ENCODE data around the gene ZFHX3. TPM values are rescaled to one million over a fixed set of nuclear protein-coding genes. Genes with fewer than 3 reads are reported as not detected.

Gene ZFHX3
- total and polyA plus RNA-seq, 2 of the 8 experiments (the other 6 are each of a cell fraction or from before 2014, with no cell fraction given) = 0.08 to 0.99 TPM

DNA sequence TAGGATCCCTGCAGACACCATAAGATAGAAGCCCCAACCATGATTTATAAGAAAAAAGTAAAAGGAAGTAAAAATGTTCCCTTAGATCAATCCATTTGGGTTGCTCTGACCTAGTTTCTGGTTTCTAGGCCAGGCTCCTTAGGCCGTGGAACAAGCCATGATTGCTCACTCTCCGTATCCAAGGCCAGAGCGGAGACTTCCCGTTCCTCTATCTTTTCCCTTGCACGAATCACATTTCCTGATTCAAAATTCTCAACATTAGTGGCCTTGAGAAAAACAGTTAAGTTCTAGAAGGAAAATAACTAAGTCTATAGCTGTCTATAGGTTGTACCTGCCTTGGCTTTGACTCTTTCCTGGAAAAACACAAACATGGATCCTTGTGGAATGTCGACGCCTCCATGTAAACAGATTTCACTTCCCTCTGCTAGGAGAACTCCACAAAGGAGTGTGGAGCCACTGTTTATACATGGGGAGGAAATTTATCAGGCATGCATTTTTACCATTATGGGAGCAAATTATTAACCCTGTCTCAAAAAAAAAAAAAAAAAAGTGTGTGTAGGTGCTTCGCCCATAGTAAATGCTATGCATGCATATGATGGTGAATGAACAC is 149.6 kb downstream of the ZFHX3 start (continued):
- TF ChIP-seq HDAC6 (IDR thresholded peaks at IDR 0.05; ENCODE audit: low read depth, low read length) (no peak), KDM4A (IDR thresholded peaks at IDR 0.05; ENCODE audit: low read depth, low read length, severe bottlenecking) (no peak), CTBP2 (IDR thresholded peaks at IDR 0.05; ENCODE audit: borderline replicate concordance, insufficient read depth, insufficient read length, low read length) (no peak), TAF1 (IDR thresholded peaks at IDR 0.05; ENCODE audit: low read depth, low read length) (no peak), TAF7 (optimal IDR thresholded peaks at IDR 0.05; ENCODE audit: borderline replicate concordance, low read depth, low read length) (no peak), SP4 (IDR thresholded peaks at IDR 0.05; ENCODE audit: low read length) (no peak), POLR2A (IDR thresholded peaks at IDR 0.05; ENCODE audit: control extremely low read depth in 1 of 2, low read depth in 2 of 2, low read length in 2 of 2) (no peak)
- TF ChIP-seq, protein P1, sequence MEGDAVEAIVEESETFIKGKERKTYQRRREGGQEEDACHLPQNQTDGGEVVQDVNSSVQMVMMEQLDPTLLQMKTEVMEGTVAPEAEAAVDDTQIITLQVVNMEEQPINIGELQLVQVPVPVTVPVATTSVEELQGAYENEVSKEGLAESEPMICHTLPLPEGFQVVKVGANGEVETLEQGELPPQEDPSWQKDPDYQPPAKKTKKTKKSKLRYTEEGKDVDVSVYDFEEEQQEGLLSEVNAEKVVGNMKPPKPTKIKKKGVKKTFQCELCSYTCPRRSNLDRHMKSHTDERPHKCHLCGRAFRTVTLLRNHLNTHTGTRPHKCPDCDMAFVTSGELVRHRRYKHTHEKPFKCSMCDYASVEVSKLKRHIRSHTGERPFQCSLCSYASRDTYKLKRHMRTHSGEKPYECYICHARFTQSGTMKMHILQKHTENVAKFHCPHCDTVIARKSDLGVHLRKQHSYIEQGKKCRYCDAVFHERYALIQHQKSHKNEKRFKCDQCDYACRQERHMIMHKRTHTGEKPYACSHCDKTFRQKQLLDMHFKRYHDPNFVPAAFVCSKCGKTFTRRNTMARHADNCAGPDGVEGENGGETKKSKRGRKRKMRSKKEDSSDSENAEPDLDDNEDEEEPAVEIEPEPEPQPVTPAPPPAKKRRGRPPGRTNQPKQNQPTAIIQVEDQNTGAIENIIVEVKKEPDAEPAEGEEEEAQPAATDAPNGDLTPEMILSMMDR (IDR thresholded peaks at IDR 0.05; ENCODE audit: control extremely low read depth in 1 of 3, insufficient read depth in 1 of 3, low read depth in 1 of 3, low read length in 3 of 3) = no peak
